ENCODE data around the gene SGPL1. TPM values are rescaled to one million over a fixed set of nuclear protein-coding genes. Genes with fewer than 3 reads are reported as not detected.

SGPL1 gene
- total RNA-seq, 1 donor from 2014 or later, result 42.6 TPM

DNA sequence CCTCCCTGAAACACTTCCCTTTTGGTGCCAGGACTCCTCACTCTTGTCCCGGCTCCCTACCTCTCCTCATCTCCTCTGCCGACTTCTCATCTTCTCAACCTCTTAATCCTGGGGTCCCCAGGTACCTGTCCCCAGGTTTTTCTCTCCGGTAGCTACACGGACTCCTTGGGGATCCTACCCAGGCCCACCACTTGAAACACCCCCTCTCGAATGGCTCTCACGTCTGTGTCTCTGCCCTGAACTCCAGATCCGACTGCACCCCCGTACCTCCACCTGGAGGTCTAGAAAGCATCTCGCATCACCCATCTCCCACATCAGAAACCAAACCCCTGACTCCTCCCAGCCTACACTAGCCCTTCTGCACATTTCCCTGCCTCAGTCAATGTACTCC, 35.4 kb upstream of the SGPL1 start:
- DNase-seq, result no peak

DNA sequence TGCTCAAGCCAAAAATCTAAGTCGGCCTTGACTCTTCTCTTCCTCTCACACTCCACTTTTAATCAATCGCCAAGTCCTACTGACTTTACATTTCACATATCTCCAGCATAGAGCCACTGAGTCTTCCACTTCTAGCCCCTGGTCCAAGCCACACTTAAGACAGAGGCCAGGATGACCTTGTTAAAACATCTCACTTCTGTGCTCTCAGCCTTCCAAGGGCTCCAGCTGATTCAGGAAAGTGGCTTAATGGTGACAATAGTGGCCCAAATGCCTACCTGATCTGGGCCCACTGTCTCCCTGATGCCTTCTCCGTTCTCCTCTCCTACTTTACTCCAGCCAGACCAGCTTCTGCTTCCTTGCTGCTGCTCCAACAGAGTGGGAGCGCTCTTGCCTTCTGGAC, 35.0 kb upstream of the SGPL1 start:
- no peak for DNase-seq

DNA sequence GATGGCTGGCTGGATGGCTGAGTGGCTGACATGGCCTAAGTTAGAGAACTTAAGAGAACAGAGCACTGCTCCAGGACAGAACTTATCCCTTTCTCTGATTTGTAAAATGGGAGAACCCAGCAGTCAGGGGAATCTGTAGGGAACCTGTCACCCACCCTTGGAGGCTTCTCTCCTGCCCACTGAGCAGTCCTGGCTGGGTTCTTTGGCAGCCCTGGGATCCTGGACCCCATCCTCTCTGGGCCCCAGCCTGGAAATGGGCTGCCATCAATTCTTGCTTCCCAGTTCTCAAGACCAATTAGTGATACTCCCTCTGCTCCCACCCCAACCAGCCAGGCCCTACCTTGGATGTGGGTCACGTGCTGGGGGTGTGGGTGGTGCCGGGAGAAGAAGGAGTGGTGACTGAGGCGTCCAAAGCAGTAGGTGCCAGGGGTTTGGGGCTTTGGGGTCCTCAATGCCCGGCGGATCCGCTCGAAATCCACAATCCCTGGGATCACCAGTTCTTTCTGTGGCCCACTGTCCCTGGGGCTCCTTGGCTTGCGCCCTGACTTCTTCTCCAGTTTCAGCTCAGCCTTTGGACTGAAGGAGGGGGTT, 34.2 kb upstream of the SGPL1 start:
- no peak for DNase-seq

DNA sequence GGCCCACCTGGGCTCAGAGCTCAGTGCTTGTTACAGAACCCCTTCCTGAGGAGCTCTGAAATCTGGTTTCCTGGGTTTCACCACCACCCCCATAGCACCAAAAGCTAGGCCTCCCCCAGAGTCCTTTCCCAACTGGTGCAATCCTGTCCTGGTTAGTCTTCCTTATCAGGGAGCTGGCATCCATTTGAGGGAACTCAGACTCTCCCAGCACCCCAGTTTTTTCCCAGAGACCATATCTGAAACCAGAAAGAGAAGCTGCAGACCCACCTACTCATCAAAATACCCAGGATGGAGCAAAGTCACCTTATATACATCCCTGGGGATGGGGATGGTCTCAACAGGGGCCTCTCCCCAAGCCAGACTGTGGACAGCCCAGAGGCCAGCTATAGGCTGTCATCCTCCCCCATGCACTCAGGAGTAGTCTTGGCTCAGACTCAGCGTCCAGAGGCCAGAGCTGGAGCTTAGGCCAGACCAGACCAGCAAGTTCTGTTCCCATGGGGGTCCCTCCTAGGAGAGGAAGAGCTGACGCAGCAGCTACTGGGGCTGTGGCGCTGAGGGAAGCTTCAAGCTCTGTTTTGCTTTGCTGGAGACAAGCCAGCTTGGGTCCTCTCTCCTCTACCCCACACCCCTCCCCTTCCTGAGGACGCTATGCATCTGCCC, 33.5 kb upstream of the SGPL1 start:
- no peak for DNase-seq

DNA sequence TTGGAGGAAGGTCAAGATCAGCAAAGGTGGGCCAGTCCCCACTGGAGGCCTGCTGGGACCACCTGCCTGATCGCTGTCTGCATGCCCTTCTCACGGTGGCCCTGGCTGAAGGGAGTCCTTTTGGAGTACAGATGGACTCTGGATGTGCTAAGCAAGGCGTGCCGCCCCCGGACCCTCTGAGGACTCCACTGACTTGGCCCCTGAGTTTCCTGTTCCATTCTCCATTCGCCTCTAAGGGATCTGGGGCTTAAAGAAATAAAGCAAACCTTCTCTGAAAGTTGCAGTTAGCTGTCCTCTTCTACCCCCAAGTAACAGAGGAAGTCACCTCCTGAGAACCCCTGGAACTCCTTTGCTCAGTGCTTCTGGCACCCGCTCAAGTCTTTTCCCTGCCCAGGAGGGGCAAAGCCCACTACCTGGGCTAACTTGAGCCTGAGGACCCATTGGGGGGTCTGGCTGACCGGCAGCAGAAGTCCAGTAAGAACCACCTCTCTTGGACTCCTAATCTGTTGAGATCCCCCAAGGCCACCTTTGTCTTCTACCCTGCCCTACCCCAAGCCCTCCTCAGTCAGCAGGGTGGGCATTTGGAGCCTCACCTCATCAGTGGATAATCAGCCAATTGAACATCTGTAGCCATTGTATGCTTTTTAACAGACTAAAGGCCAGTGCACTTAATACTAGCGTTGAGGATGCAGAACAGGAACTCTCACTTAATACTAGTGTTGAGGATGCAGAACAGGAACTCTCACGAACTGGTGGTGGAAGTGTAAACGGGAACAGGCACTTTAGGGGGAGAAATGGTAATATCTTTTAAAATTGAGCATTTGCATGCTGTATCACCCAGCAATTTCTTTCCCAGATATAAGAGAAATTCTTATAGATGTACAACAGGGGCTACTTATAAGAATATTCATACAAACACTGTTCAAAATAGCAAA, 32.7 kb upstream of the SGPL1 start:
- DNase-seq, result no peak

DNA sequence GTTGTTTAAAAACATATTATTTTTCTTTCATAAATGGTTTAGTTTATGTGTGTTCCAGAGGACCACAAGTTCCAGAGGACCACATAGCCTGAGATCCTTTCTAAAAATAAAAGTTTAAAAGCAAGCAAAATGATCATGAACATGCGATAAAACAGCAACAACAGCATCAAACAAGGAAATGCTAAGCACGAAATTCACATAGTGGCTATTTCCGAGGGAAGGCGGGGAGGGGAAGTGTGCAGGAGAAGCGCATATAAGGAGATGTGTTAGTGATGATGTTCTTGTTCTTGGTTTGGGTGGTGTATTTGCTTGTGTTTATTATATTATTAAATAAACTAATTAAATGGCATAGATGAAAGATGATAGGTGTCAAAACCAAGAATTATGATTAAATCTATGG, 31.7 kb upstream of the SGPL1 start:
- no peak for DNase-seq

DNA sequence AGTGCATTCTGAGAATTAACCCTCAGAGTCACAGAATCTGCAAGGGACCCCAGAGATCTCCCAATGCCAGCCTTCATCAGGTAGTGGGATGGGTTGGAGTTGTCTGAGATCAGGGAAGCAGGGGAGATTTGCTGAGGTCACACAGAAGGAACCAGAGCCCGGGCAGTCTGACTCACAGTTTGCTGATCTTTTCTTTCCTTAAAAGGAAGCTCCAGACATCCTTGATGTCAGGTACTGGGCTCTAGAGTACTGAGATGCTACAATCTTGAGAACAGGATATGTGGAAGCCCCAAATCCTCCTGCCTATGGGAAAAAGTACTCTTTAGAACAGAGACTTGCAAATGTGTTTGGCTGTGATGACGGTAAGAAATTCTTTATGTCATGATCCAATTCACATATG, 31.3 kb upstream of the SGPL1 start:
- DNase-seq, result no peak

DNA sequence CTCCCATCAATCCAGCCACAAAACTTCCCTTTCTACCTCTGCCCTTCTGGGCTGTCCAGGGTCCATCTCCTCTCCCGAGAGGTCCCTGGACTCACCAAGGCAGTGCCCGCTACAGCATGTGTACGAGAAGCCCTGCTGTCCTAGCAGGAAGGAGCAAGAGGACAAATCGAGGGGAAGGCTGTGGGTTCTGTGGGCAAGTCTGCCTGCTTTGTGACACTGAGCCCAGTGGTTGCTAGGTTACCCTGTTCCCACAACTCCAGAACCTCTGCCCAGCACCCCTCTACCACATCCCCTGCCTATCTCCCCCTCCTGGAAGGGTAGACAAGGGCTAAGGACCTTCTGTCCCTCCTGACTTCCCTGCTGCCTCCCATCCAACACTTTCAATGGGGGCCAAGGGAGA, 30.6 kb upstream of the SGPL1 start, which contains the start of gene TBATA:
TSS of gene TBATA (minus strand) at position 188 of the 400 bp plus-strand sequence. CDS start 1,998 bp downstream, outside the sequence.
- no peak for DNase-seq

DNA sequence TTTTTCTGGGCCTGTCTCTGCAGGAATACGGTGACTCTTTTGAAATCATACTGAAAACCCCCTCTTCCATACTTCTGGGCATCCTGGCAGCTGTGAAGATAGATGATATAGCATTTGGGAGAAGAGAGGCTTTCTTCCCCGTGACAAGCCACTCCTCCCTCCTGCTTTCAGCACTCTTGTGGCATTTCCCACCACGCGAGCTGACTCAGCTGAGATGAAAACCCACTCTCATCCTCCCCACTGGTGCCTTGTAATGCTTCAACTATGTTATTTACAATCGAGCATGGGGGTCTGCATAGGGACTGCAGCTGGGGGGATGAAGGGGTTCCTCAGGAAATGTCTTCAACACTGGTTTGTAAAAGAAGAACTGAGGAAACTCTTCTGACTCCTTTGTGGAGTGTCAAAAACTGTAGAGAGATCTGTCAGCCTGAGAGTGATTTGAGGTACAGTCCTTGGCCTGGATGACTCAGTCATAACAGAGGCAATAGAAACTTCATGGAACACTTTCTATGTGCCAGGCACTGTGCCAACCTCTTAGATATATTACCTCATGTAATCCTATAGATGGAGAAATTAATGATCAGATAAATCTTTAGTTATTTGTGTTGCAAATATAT, 28.8 kb upstream of the SGPL1 start:
- DNase-seq, result no peak

DNA sequence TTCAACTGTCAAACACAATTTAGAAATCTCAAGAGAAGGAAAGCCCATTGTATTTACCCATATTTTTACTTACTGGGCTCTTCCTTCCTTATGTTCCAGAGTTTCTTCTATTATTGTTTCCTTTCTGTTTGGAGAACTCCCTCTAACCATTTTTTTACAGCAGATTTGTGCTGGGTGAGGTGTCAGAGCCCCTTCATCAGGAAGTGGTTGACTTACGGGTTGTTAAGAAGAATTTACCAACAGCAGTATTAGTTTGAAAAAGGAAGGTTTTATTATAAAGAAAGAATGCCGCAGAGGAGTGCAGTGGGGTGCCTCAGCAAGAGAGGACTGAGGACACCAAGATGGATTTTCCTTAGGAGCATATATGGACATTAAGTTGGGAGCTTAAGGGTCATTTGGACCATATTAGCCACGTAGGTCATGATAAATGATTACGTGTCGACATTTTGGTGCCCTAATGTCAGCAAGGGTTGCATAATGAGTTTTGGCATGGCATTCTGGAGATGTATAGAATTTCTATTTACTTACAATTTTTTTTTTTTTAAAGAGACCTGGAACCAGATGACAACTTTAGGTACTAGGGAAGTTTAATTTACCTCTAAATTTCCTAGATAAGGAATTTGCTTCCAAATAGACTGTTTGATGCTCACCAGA, 24.2 kb upstream of the SGPL1 start:
- DNase-seq, result no peak

DNA sequence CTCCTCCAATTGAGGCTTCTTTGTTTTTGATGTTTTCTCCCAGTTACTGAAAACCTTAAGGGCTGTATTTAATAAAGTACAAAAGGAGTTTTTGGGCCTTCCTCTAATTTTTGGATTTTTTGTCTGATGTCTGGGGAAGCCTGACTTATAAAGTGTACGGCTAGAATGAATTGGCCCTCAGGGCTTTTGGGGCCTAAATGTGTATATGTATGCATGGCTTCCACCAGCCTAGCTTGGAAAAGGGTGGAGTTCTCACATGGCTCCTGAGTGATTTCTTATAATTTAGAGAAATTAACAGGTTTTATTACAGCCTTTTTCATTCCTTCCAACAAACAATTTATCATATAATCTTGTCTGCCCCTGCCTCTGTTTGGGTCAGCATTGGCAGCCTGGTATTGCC, 20.1 kb upstream of the SGPL1 start:
- no peak for DNase-seq

DNA sequence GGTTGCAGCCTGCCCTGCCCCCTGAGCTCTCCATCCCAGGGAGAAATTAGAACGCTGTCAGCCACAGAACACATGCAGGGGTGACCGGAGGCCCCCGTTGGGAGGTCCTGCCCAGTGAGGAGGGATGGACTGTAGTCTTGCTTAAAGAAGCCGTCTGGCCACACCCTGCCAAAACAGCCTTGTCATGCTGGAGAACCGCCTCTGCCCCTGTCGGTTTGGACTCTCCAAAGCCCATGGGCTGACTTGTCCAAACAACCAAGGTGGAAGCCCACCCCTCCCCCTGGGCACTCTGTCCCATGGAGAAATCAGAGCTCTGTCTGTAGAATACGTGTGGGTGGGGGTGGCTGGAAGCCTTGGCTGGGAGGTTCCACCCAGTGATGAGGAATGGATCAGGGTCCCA, 17.9 kb upstream of the SGPL1 start:
- no peak for DNase-seq

DNA sequence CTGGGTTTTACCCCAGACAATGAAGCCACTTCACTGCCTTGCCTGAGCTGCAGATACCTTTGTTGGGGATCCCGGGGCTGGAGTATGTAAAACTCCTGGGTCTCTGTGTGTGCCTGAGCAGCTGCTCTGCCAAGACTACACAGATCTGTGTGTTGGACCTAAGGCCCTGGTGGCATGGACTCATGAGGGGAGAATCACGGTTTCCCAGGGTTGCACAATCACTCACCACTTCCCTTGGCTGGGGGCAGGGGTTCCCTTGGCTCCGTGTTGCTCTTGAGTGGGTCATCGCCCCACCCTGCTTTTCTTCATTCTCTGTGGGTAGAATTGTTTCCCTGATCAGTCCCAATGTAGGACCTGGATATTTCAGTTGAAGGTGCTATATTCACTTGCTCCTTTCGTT, 16.6 kb upstream of the SGPL1 start:
- DNase-seq, result no peak

DNA sequence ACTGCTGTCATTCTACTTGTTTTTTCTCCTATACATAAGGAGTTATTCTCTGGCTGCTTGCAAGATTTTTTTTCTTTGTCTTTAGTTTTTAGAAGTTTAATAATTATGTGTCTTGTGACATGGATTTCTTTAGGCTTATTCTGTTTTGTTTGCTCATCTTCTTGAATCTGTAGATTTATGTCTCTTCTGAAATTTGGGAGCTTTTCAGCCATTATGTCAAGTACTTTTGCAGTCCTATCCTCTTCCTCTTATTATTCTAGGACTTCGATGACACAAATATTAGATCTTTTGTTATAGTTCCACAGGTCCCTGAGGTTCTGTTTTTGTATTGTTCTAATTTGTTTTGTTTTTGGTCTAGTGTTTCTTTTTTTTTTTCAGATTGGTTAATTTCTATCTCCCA, 13.9 kb upstream of the SGPL1 start:
- no peak for DNase-seq

DNA sequence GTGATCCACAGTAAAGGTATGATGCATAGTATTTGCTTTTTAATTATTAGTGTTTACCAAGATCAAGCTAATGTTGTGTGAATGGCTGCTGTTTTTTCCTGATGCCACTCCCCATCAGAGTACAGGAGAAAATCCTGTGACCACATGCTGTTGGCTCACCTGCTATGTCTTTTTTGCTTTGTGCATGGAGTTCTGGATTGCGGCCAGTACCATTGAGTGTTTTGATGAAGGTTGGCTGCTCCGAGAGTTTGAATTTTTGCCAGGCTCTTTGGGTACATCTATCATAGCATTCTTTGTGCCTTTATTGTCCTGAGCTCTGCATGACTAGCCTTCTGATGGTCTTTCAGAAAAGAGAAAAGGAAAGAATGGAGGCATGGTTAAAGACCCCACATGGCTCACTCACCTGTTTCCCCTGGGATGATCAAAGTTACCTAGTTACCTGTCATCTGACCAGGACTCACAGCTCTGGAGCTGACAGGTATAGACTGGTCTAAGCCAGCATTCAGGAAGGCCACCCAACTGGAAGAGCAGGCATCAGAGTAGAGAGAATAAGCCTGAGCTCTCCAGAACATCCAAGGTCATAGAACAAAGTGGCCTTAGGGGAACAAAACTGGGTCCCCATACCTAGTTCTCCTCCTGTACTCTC, 11.8 kb upstream of the SGPL1 start:
- no peak for DNase-seq

DNA sequence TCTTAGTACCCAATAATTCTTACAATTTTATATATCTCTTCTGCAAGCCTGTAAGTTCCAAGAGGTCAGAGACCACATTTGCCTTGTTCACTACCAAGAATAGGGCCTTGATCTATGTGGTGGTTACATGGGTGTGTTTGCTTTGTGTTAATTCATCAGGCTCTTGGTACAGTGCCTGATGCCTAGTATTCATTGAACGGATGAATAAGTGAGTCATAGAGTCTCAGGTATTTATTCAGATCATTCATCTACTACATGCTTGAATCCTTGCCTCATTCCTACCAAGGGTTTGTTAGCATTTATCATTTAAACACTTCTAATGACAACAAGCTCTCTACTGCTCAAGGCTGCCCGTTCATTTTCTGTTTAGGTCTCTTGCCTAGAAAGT, 11.3 kb upstream of the SGPL1 start:
- no peak for DNase-seq

DNA sequence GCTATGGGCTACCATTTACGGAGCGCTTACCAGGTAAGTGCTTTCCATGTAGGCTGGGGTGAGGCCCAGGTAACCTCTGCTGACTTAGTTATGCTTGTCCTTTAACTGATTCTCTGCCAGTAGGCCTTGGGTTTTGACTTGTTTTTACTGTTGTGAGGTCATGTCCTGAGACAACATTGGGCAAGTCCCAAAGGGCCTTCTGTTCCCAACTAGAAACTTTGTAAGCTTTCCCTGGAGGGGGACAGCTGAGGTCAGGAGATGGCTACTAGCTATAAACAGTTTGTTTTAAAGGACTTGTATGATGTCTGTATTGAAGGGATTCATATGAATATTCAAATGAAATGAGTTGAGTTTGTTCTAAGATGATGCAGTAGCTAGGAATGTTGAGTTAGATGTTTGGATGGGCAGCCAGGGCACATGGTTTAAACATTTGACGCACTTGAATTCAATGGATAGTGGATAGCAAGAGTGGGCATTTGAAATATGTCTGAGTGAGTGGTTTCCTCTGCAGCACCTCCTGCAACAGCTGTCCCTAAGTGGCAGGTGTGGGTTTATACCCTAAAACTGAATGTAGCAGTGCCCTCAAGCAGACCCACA, 10.0 kb upstream of the SGPL1 start:
- no peak for DNase-seq

DNA sequence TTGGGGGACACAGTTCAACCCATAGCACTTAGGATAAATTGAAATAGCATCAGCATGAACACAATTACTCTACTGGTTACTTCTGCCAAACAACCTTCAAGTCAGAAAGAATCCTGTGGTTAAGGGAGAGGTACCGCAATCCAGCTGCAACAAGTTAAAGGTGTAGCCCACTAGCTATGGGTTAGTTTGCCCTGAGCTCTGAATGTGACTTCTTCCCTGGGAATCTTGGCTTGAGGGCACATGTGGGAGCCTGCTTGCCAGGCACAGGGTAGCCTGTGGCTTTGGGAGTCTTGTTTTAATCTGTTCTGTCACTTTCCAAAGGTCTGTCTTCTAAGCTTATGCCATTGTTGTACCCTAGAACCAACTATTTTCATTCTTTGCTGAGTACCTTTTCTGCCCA, 8.9 kb upstream of the SGPL1 start:
- no peak for DNase-seq

DNA sequence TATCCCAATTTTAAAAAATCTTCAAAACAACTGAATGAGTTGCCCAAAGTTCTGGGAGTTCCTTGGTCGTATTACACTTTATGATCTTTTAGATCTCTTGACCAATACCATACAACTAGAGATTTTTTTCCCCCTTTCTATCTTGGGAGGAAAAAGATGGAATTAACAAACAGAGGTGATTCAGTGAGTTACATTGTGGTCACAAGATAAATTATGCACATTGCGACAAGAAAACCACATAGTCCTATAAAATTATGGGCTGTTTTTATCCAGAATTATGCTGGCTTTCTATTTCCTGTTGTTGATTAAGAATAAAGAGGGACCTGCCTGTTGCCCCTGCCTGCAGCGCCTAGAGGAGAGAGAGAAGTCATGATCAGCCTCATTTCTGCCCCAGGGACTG, 8.2 kb upstream of the SGPL1 start:
- no peak for DNase-seq

DNA sequence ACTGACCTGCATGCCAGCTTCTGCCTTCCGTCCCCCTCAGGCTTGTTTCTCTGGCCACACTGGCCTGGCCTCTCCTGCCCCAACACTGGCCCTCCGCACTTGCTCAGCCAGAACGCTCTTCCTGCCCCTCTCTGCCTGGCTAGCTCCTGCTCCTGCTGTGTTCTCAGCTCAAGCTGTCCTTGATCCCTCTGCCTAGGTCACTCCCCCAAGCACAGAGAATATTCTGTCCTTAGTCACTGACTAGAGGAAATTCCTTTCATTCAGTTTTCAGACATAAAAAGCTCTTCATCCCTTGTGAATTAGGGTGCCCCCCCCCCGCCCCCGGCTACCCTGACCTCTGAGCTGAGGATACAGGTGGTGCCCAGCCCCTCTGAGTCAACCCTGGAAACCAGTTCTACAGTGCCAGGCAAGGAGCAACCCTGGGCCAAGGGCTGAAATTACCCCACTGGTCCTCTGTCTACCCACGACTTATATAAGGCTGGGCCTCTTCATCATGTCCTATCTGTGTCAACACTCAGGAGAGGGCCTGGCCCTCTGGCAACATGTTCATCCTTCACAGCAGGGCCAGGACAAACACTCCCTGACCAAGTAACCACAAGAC, 6.6 kb upstream of the SGPL1 start:
- DNase-seq, result no peak

DNA sequence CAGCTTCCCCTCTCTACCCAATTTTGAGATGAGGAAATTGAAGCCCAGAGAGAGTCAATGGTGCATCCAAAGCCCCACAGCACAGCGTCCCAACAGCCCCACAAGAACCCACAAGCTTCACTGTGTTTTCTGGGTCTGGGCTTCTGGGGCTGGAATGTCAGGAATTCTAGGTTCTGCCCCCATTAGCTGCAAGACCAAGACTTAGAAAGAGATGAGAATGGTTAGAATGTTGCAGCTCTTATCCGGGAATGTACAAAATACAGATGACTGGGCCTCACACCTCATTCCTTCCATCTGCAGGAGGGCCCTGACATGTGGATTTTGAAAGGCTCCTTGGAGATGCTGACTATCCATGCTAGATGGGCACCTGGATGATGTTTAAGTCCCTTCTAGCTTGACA, 6.0 kb upstream of the SGPL1 start:
- no peak for DNase-seq
